Gastrocnemius medialis (tissue), 4 donors: ENCODE results near the gene TFEB. TPM values are rescaled to one million over a fixed set of nuclear protein-coding genes. Genes with fewer than 3 reads are reported as not detected.

ENCODE experiments used
- ATAC-seq, 2 donors: fragments of 150-250 bp; one replicate each; pipeline ENCODE4 v1.9.1; 2016
- DNase-seq, 2 donors: peaks; one replicate each; pipeline ENCODE4 v3.0.0-alpha.2; 2019
- H3K27ac ChIP-seq, 4 donors: fragments of 200-600 bp; sonication (generic); 1 replicate in 1 of 4; 2 replicates in 3 of 4; pipeline ENCODE4 v1.5.1; 2016 to 2018; ENCODE audit warnings: mild to moderate bottlenecking in 2 of 4, moderate library complexity in 1 of 4
- H3K27me3 ChIP-seq, 3 donors: fragments of 200-600 bp; sonication (generic) in 2 of 3; 1 replicate in 1 of 3; 2 replicates in 2 of 3; pipeline versions ENCODE4 v1.5.1 to v1.6.0; 2016 to 2019; ENCODE audit warnings: mild to moderate bottlenecking in 1 of 3, moderate library complexity in 1 of 3
- H3K36me3 ChIP-seq, 2 donors: fragments of 200-600 bp; sonication (generic) in 1 of 2; one replicate each; pipeline ENCODE4 v1.5.1; 2017 to 2018
- H3K4me1 ChIP-seq, 2 donors: fragments of 200-600 bp; sonication (generic) in 1 of 2; one replicate each; pipeline ENCODE4 v1.5.1; 2016 to 2017; ENCODE audit warnings: mild to moderate bottlenecking in 2 of 2
- H3K4me3 ChIP-seq, 4 donors: fragments of 200-600 bp; sonication (generic) in 3 of 4; 1 replicate in 1 of 4; 2 replicates in 3 of 4; pipeline ENCODE4 v1.5.1; 2016 to 2019; ENCODE audit warnings: mild to moderate bottlenecking in 2 of 4
- H3K9me3 ChIP-seq, 3 donors: fragments of 200-600 bp; sonication (generic) in 2 of 3; 1 replicate in 1 of 3; 2 replicates in 2 of 3; pipeline ENCODE4 v1.5.1; 2016 to 2019
- POLR2A ChIP-seq, 2 donors: fragments of 450-650 bp; IDR thresholded peaks; one replicate each; pipeline ENCODE4 v1.6.1; 2017; ENCODE audit warnings: antibody characterized with exemption in 2 of 2, mild to moderate bottlenecking in 2 of 2, moderate library complexity in 2 of 2
- in situ Hi-C, 4 donors: fragments of 200-750 bp; cut with MboI; loops; one replicate each; pipeline versions ENCODE4 v1.15.0 to v1.8.0; 2017; ENCODE audit warnings: low sequenced_read_pairs in 4 of 4
- intact Hi-C: fragments of 100-400 bp; cut with DNase I; formaldehyde crosslinking; loops from one replicate; pipeline ENCODE4 v1.15.1; 2023; ENCODE audit warnings: low total_unique reads
- total RNA-seq, 4 donors: library from RNA; depleted of rRNA; stranded (reverse); fragments of >200 nt; gene quantifications; one replicate each; pipeline versions ENCODE4 v1.1.0 to v1.2.3, GENCODE V29; 2016
- TF ChIP-seq, protein P1 (sequence below), 5 experiments: fragments of 450-650 bp in 3 of 5; fragments of 200-600 bp in 2 of 5; sonication (generic) in 2 of 5; IDR thresholded peaks in 4 of 5; conservative IDR thresholded peaks in 1 of 5; 1 replicate in 4 of 5; 2 replicates in 1 of 5; pipeline ENCODE4 v1.5.1; 2016 to 2019; ENCODE audit warnings: antibody characterized with exemption in 5 of 5, mild to moderate bottlenecking in 3 of 5, moderate library complexity in 3 of 5

Gene TFEB
- total RNA-seq, 4 donors from 2014 or later: 82.8 to 121 (median 93.3) TPM

DNA sequence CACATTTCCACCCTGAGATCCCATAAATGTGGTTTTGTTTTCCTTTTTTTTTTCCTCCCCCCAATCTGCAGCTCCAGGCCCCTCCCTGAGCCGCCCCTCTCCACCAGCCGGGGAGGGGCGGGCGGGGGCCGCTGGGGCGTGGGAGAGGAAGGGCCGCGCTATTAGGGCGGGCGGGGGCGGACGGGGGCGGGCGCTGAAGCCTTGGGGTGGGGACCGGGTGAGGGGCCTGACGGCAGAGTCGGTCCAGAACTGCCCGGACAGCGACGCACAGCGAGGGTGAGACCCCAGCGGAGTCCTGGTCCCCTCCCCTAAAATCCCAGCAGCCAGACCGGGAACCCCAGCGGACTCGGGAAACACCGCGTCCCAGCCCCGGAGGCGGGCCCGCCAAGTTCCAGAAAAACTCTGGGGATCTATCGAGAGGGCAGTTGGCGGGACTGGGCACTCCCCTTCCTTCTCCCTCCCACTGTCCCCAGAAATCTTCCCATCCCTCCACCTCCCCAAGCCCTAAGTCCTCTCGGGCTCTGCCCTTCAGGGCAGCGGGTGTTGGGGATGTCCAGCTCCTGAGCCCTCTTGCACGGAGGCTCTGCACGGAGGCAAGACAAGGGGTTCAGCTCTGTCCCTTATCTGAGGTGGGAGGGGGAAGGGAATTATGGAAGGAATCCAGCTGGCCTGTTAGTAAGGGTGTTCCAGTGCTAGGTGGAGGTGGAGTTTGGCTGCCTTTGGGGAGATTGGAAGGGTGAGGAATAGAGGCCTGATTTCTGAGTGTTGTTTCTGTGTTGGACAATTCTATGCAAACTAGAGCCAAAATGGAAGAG lies 45.4 kb upstream of the TFEB start, which contains the start of gene PRICKLE4:
TSS of gene PRICKLE4 (plus strand) at position 232 of the 815 bp plus-strand sequence. CDS start 2,692 bp downstream, outside the sequence.
- intact Hi-C loops (loop anchor here (1.0 to 10.0 kb wide), 3 partner anchors 76 to 706 kb away; partner anchors contain the start of genes NFYA and OARD1), in situ Hi-C loops (loop anchor here (5.0 to 10.0 kb wide), 3 partner anchors 144 to 264 kb away; partner anchors contain the start of genes BYSL (in 2 of the 4) and MED20 (in 2 of the 4))
- H3K27me3 ChIP-seq: no peaks in the 10 kb centered on the region
- ATAC-seq (peak; percentile 18 to 29), DNase-seq (peak; percentile 22 to 37)
- H3K4me1 ChIP-seq: peaks cover 23 to 27% of the 10 kb centered on the region in 2 donors
- H3K36me3 ChIP-seq: peaks cover 0 to 17% of the 10 kb centered on the region in 2 donors
- H3K27ac ChIP-seq: peak within 1 kb of the TSS; percentile 83 to 90 (median 88)
- H3K9me3 ChIP-seq: no peaks in the 10 kb centered on the region
- no peak for TF ChIP-seq POLR2A (IDR thresholded peaks at IDR 0.05)
- TF ChIP-seq, protein P1, sequence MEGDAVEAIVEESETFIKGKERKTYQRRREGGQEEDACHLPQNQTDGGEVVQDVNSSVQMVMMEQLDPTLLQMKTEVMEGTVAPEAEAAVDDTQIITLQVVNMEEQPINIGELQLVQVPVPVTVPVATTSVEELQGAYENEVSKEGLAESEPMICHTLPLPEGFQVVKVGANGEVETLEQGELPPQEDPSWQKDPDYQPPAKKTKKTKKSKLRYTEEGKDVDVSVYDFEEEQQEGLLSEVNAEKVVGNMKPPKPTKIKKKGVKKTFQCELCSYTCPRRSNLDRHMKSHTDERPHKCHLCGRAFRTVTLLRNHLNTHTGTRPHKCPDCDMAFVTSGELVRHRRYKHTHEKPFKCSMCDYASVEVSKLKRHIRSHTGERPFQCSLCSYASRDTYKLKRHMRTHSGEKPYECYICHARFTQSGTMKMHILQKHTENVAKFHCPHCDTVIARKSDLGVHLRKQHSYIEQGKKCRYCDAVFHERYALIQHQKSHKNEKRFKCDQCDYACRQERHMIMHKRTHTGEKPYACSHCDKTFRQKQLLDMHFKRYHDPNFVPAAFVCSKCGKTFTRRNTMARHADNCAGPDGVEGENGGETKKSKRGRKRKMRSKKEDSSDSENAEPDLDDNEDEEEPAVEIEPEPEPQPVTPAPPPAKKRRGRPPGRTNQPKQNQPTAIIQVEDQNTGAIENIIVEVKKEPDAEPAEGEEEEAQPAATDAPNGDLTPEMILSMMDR (IDR thresholded peaks at IDR 0.05 in 4 of 5, conservative IDR thresholded peaks at IDR 0.05 in 1 of 5): no peak
- H3K4me3 ChIP-seq: peak within 1 kb of the TSS; percentile 82 to 91 (median 86)

- DNase-seq (peak; percentile 98), ATAC-seq (peak; percentile 90 to 94)
- Histone ChIP-seq H3K9me3 (no peaks in the 10 kb centered on the region), H3K27me3 (no peaks in the 10 kb centered on the region), H3K4me3 (peak within 1 kb of the TSS; percentile 82 to 91 (median 86)), H3K27ac (peak within 1 kb of the TSS; percentile 83 to 90 (median 88)), H3K36me3 (peaks cover 0 to 25% of the 10 kb centered on the region in 2 donors), H3K4me1 (peaks cover 19 to 24% of the 10 kb centered on the region in 2 donors)
- in situ Hi-C loops: loop anchor here (5.0 to 10.0 kb wide), 5 partner anchors 145 to 265 kb away; partner anchors contain the start of genes BYSL (in 2 of the 4) and MED20 (in 2 of the 4)
- intact Hi-C loops: loop anchor here (1.0 to 10.0 kb wide), 8 partner anchors 45 to 705 kb away; partner anchors contain the start of genes FOXP4, NFYA, OARD1 and TFEB
- TF ChIP-seq, protein P1 (IDR thresholded peaks at IDR 0.05 in 4 of 5, conservative IDR thresholded peaks at IDR 0.05 in 1 of 5): peak; percentile 93 to 97 (median 95)
- TF ChIP-seq POLR2A (IDR thresholded peaks at IDR 0.05): peak in 1 of 2 donors; percentile 51
These were observed 44.6 kb upstream of the TFEB start, which contains the start of gene FRS3 for GRCh38 chr6:41779788-41780550. Gene FRS3 (minus strand): TSS chr6:41779900. CDS start chr6:41776987, 2,913 bp downstream.

GRCh38 chr6:41779336-41779735 lies 43.9 kb upstream of the TFEB start:
- peaks cover 0 to 31% of the 10 kb centered on the region in 2 donors for H3K36me3 ChIP-seq
- TF ChIP-seq, protein P1 (IDR thresholded peaks at IDR 0.05 in 4 of 5, conservative IDR thresholded peaks at IDR 0.05 in 1 of 5): no peak
- no peak for TF ChIP-seq POLR2A (IDR thresholded peaks at IDR 0.05)
- peak; percentile 1 to 17 for ATAC-seq
- H3K27ac ChIP-seq: peak overlapping the region; percentile 48 to 90 (median 60)
- peak overlapping the region; percentile 59 to 91 (median 62) for H3K4me3 ChIP-seq
- H3K9me3 ChIP-seq: no peaks in the 10 kb centered on the region
- peaks cover 19 to 24% of the 10 kb centered on the region in 2 donors for H3K4me1 ChIP-seq
- intact Hi-C loops (loop anchor here (1.0 to 10.0 kb wide), 5 partner anchors 44 to 415 kb away; partner anchors contain the start of genes FOXP4 and TFEB), in situ Hi-C loops (loop anchor here in 2 of 4 donors (10.0 kb wide), 2 partner anchors 175 to 185 kb away; no protein-coding TSS in a partner anchor)
- H3K27me3 ChIP-seq: no peaks in the 10 kb centered on the region
- DNase-seq: no peak

GRCh38 chr6:41778895-41779294 lies 43.5 kb upstream of the TFEB start:
- no peak for ATAC-seq
- peak overlapping the region; percentile 59 to 91 (median 62) for H3K4me3 ChIP-seq
- no peaks in the 10 kb centered on the region for H3K27me3 ChIP-seq
- no peak for DNase-seq
- intact Hi-C loops (loop anchor here (1.0 to 10.0 kb wide), 5 partner anchors 44 to 414 kb away; partner anchors contain the start of genes FOXP4 and TFEB), in situ Hi-C loops (loop anchor here in 2 of 4 donors (10.0 kb wide), 2 partner anchors 174 to 184 kb away; no protein-coding TSS in a partner anchor)
- peaks cover 0 to 35% of the 10 kb centered on the region in 2 donors for H3K36me3 ChIP-seq
- H3K27ac ChIP-seq: peak overlapping the region in 3 of 4 donors; percentile 56 to 90 (median 64)
- H3K9me3 ChIP-seq: no peaks in the 10 kb centered on the region
- TF ChIP-seq, protein P1 (IDR thresholded peaks at IDR 0.05 in 4 of 5, conservative IDR thresholded peaks at IDR 0.05 in 1 of 5): no peak
- TF ChIP-seq POLR2A (IDR thresholded peaks at IDR 0.05): no peak
- H3K4me1 ChIP-seq: peaks cover 19 to 24% of the 10 kb centered on the region in 2 donors
